GM21825 (cell line): ENCODE data around the gene PYM1.

Source experiments
- ATAC-seq: cut with Tn5 transposase; IDR thresholded peaks from one replicate; pipeline ENCODE4 v1.9.1; 2021; ENCODE audit warnings: mild to moderate bottlenecking, moderate library complexity; ENCODE audit not compliant: unreplicated experiment

Gene PYM1

GRCh38 chr12:55927588-55928502, at the start of gene PYM1:
Gene PYM1 (minus strand): TSS chr12:55927894. CDS start chr12:55927761, 133 bp downstream.
- ATAC-seq, result peak; percentile 30

GRCh38 chr12:55974308-55974730, 46.6 kb upstream of the PYM1 start:
- peak; percentile 11 for ATAC-seq

- peak; percentile 87 for ATAC-seq
Observed at GRCh38 chr12:55973599-55974307, 46.1 kb upstream of the PYM1 start, which contains the start of gene RAB5B. Gene RAB5B (plus strand): TSS chr12:55974078. CDS start chr12:55986961, 12,883 bp downstream.

DNA sequence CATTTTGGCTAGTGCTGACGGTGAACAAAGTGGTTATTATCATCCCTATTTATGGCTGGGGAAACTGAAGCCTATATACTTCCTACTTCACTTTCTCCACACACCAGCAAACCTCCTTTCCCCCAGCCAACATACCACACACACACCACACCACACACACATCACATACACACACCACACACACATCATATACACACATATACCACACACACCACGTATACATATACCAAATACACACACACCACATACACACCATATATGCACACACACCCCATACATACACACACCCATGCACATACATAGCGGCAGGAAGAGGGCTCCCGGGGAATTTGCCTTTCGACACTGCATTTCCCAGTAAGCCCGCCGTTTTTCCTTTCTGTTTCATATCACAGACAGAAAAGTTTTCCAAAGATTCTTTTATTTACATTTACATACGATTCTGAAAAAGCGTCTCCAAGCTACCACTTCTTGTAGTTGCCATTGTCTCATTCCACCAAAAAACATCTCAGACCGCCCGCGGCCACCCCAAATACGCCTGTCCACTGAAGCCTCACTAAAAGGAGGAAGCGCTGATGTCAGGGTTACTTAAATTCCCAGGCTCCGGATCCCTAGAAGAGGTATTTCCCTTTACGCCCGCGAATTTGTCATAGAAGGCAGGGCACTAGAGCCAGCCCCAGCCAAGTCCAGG, 45.4 kb upstream of the PYM1 start:
- ATAC-seq, result no peak

DNA sequence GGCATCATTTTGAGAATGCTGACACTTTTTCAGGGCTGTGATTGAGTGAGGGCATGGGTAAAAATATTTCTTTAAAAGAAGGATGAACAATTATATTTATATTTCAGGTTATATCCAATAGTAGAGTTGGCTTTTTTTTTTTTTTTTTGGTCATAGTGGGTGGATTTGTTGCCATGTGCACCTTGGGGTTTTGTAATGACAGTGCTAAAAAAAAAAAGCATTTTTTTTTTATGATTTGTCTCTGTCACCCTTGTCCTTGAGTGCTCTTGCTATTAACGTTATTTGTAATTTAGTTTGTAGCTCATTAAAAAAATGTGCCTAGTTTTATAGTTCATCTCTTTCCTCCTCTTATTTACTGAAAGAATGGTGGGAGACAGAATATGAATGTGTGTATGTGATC, 44.8 kb upstream of the PYM1 start:
- no peak for ATAC-seq

- ATAC-seq, result no peak
Observed at GRCh38 chr12:55972042-55972441, 44.3 kb upstream of the PYM1 start.

DNA sequence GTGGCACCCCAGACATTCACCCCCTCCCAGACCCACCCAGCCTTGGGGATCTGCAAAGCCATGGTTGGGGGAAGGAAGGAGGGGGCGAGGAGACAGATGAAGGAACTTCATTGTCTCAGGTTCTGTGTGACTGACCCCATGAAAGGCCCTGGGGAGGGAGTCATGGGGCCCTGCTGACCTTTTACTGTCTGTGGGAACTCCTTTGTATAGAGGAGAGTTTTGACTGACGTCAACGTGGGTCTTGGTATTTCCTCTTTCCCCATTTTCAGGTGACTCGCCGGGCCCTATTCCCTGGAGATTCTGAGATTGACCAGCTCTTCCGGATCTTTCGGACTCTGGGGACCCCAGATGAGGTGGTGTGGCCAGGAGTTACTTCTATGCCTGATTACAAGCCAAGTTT, 43.1 kb upstream of the PYM1 start:
- ATAC-seq, result no peak

DNA sequence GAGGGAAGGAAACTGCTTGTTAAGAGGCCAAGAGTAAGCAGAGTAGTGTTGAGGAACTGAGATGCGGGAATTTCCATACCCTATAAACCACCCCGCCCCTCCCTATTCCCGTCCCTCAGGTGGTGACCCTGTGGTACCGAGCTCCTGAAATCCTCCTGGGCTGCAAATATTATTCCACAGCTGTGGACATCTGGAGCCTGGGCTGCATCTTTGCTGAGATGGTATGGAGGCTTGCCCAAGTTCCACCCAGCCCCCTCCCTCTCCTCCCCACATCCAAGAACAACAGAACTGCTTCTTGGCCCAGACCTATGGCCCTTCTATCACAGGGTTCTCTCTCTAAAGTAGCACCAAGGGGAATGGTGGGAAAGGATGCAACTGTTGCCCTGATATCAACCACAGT, 41.7 kb upstream of the PYM1 start:
- no peak for ATAC-seq

DNA sequence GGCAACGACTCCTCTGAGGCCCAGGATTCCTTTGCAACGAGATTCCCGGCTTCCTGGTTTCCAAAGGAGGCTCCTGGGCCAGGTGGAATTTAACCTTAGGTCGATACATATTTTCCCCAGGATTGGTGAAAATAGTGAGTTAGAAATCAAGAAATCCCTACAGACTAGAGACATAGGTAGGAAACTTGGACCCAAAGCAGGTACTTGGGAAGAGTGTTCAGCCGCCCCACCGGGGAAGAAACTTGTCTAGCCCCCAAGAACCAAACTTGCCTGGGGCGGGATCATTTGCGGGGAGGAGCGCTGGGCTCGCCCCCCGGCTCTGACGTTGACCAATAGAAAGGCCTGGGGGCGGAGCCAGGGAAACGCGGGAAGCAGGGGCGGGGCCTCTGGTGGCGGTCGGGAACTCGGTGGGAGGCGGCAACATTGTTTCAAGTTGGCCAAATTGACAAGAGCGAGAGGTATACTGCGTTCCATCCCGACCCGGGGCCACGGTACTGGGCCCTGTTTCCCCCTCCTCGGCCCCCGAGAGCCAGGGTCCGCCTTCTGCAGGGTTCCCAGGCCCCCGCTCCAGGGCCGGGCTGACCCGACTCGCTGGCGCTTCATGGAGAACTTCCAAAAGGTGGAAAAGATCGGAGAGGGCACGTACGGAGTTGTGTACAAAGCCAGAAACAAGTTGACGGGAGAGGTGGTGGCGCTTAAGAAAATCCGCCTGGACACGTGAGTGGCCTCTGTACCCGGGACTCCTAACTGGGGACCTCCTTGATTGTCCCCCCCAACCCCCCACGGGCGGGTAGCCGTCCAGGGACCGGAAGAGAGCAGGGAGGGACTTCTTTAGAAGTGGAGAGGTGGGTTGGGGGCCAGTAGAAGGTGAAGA, 39.0 kb upstream of the PYM1 start, which contains the start of gene CDK2:
CDK2 (plus strand) TSS at position 423 of the 874 bp plus-strand sequence; CDS start at position 602, 179 bp downstream.
- peak; percentile 94 for ATAC-seq

GRCh38 chr12:55965941-55966407, 38.3 kb upstream of the PYM1 start, which contains the start of gene PMEL:
Gene PMEL (minus strand): TSS chr12:55966042. CDS start chr12:55966011, 31 bp downstream.
- ATAC-seq, result no peak

GRCh38 chr12:55965240-55965639, 37.5 kb upstream of the PYM1 start:
- ATAC-seq, result no peak

GRCh38 chr12:55963760-55964159, 36.1 kb upstream of the PYM1 start:
- ATAC-seq, result no peak

GRCh38 chr12:55957106-55957859, 29.6 kb upstream of the PYM1 start:
- no peak for ATAC-seq

DNA sequence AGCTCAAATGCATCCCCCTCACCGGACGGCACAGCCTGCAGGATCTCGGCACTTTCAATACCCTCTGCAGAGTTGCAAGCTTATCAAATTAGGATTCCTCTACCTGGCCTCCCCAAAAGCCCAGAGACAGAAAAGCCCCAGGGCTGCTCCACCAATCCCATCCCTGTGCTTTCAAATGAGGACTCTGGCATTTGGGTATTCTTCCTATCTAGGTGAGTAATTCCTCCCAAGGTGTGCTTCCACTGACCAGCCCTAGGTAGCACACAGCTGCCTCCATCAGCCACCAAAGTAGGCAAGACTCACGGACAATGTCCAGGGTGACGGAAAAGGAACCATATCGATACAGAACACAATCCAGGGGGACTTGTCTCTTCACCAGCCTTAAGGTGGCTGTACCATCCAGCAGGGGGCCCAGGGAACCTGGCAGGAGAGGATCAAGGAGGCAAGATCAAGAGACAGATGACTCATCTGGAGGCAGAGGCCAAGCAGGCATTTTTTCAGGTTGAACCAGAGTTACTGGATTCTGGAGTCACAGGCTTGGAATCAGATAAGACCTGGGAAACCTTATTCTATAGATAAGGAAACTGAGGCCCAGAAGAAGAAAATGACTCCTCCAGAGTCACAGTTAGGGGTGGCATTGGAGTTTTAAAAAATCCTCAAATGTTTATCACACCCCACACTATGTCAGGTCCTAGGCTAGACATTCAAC, 28.3 kb upstream of the PYM1 start:
- no peak for ATAC-seq

DNA sequence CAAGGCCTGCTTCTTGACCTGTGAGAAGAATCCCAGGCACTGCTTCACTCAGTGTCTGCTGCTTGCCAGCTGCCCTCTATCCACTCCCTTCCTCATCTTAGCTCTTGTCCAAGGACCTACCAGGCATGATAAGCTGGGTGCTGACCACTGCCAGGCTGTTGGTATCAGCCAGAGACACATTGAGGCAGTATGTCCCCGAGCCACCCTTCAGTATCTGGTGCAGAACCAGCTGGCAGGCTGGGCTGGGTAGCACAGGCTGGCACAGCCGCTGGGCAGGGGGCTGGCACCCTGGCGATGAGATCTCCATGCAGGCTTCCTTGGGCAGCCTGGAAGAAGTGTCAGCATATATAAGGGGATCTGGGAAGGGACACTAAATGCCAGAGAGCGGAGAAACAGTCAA, 27.6 kb upstream of the PYM1 start:
- no peak for ATAC-seq

DNA sequence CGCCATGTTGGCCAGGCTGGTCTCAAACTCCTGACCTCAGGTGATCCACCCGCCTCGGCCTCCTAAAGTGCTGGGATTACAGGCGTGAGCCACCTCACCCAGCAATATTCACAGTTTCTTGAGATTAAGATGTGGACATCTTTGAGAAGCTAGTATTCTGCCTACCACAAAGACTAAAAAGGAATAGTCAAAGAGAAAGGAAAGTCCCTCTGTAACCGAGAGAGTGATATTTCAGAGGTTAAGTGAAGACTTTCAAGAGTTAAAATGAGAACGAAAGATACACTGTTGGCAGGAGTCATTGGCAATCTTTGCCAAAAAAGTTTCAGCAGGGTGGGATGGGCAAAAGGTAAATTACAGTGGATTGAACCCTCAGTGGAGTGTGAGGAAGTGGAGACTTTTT, 18.9 kb upstream of the PYM1 start:
- no peak for ATAC-seq

- no peak for ATAC-seq
Observed at GRCh38 chr12:55942577-55943136, 15.0 kb upstream of the PYM1 start.

DNA sequence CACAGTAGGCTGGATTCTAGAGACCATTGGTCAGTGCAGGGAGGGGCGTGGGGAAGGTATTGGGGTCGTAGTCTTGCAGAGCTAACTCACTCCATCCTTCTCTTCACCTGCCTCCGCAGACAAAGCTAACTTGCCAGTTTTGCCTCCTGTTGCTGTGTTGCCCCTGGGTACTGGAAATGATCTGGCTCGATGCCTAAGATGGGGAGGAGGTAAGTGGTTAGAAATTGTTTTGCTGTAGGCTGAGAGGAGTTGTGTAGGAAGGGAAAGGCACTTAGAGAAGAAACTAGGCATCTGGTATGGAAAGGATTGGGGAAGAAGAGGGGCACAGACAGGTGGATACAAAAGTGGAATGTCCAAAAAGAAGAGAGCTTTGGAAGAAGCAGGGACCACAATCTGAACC, 14.4 kb upstream of the PYM1 start:
- no peak for ATAC-seq
